Fibroblast of skin of left quadriceps (primary cell): ENCODE data around the gene SLC38A9.
"Not testable (repeated sequence)": the region's sequence is repeated elsewhere in the genome, so short reads cannot be mapped to it uniquely, and the experiment has no call there.

Experiments
- DNase-seq, 2 experiments: peaks; one replicate each; pipeline ENCODE4 v3.0.0-alpha.2; 2013; ENCODE audit warnings: low read depth in 2 of 2

The SLC38A9 gene

GRCh38 chr5:55706230-55706629 is 5.9 kb downstream of the SLC38A9 start:
- no peak for DNase-seq

GRCh38 chr5:55702598-55703345 is 9.4 kb downstream of the SLC38A9 start:
- no peak for DNase-seq

- no peak for DNase-seq
Measured at GRCh38 chr5:55701462-55702103, 10.5 kb downstream of the SLC38A9 start.

GRCh38 chr5:55700745-55701144 is 11.4 kb downstream of the SLC38A9 start:
- DNase-seq, result no peak

- no peak for DNase-seq
Measured at GRCh38 chr5:55699041-55699688, 13.0 kb downstream of the SLC38A9 start.

- DNase-seq, result not testable (repeated sequence)
Measured at GRCh38 chr5:55696704-55697103, 15.4 kb downstream of the SLC38A9 start.

- no peak for DNase-seq
Measured at GRCh38 chr5:55694152-55694830, 17.8 kb downstream of the SLC38A9 start.

GRCh38 chr5:55692509-55692908 is 19.6 kb downstream of the SLC38A9 start:
- no peak for DNase-seq

- DNase-seq, result no peak
Measured at GRCh38 chr5:55692106-55692417, 20.1 kb downstream of the SLC38A9 start.

GRCh38 chr5:55691265-55692105 is 20.6 kb downstream of the SLC38A9 start:
- DNase-seq, result no peak

GRCh38 chr5:55682071-55682470 is 30.1 kb downstream of the SLC38A9 start:
- DNase-seq, result no peak

GRCh38 chr5:55681301-55681700 is 30.8 kb downstream of the SLC38A9 start:
- no peak for DNase-seq

GRCh38 chr5:55680353-55680752 is 31.8 kb downstream of the SLC38A9 start:
- DNase-seq, result no peak

GRCh38 chr5:55679556-55679955 is 32.6 kb downstream of the SLC38A9 start:
- no peak for DNase-seq

GRCh38 chr5:55675119-55675518 is 37.0 kb downstream of the SLC38A9 start:
- DNase-seq, result peak in 1 of 2 experiments; percentile 37

- DNase-seq, result no peak
Measured at GRCh38 chr5:55674340-55674739, 37.8 kb downstream of the SLC38A9 start.

- no peak for DNase-seq
Measured at GRCh38 chr5:55672477-55672911, 39.6 kb downstream of the SLC38A9 start.

GRCh38 chr5:55671975-55672374 is 40.1 kb downstream of the SLC38A9 start:
- DNase-seq, result no peak

GRCh38 chr5:55668356-55668755 is 43.8 kb downstream of the SLC38A9 start:
- peak; percentile 63 to 68 for DNase-seq

- DNase-seq, result no peak
Measured at GRCh38 chr5:55667938-55668337, 44.2 kb downstream of the SLC38A9 start.

GRCh38 chr5:55665065-55665464 is 47.1 kb downstream of the SLC38A9 start:
- no peak for DNase-seq

GRCh38 chr5:55657443-55657842 is 54.7 kb downstream of the SLC38A9 start:
- no peak for DNase-seq
